Uterus (tissue), 2 donors: ENCODE results near the gene SRXN1.

Experiments
- CTCF ChIP-seq, 4 experiments: fragments of 200-600 bp in 2 of 4; fragments of 450-650 bp in 2 of 4; sonication (generic) in 2 of 4; IDR thresholded peaks; one replicate each; pipeline ENCODE4 v1.5.1; 2016 to 2019; ENCODE audit warnings: antibody characterized with exemption in 4 of 4, mild to moderate bottlenecking in 2 of 4, moderate library complexity in 1 of 4
- POLR2A ChIP-seq, 2 donors: fragments of 450-650 bp; IDR thresholded peaks; one replicate each; pipeline ENCODE4 v1.6.1; 2016; ENCODE audit warnings: antibody characterized with exemption in 2 of 2, mild to moderate bottlenecking in 1 of 2, moderate library complexity in 1 of 2

- TF ChIP-seq CTCF (IDR thresholded peaks at IDR 0.05): no peak
- no peak for TF ChIP-seq POLR2A (IDR thresholded peaks at IDR 0.05)
Observed at GRCh38 chr20:664576-664975, 11.6 kb upstream of the SRXN1 start.
